HepG2 (cell line): Measurements from ENCODE around the gene ENO1. TPM values are rescaled to one million over a fixed set of nuclear protein-coding genes. Genes with fewer than 3 reads are reported as not detected.

Source experiments
- GABPA ChIP-seq, 2 experiments: IDR thresholded peaks; 2 replicates each; pipeline ENCODE4 v1.6.1; 2011 to 2016; ENCODE audit warnings: low read depth in 2 of 2, low read length in 1 of 2, missing biosample characterization in 1 of 2, missing genetic modification characterization in 1 of 2
- KDM5B ChIP-seq: sonication (generic); formaldehyde crosslinking; IDR thresholded peaks from 2 replicates; pipeline ENCODE4 v1.4.0; 2020; ENCODE audit warnings: missing genetic modification reagents, mild to moderate bottlenecking, borderline replicate concordance
- KDM6A ChIP-seq: IDR thresholded peaks from 2 replicates; pipeline ENCODE4 v1.6.1; 2016; ENCODE audit warnings: low read depth
- NFIB ChIP-seq: sonication (generic); formaldehyde crosslinking; IDR thresholded peaks from 2 replicates; pipeline ENCODE4 v1.9.0; 2021; ENCODE audit warnings: missing genetic modification reagents, mild to moderate bottlenecking, borderline replicate concordance
- POLR2A ChIP-seq, 2 experiments: IDR thresholded peaks; 2 replicates each; pipeline ENCODE4 v1.6.1; 2011; ENCODE audit warnings: low read depth in 2 of 2, low read length in 2 of 2, mild to moderate bottlenecking in 1 of 2, moderate library complexity in 1 of 2; ENCODE audit not compliant: insufficient read depth in 1 of 2
- SNRNP70 ChIP-seq: fragments of 200-400 bp; formaldehyde crosslinking; IDR thresholded peaks from 2 replicates; pipeline ENCODE4 v1.6.1; 2017; ENCODE audit warnings: mild to moderate bottlenecking, low read depth, low read length, moderate library complexity
- TAF1 ChIP-seq: sonication (generic); formaldehyde crosslinking; IDR thresholded peaks from 2 replicates; pipeline ENCODE4 v1.4.0; 2020; ENCODE audit warnings: missing genetic modification reagents
- TBX3 ChIP-seq: fragments of 450-650 bp; IDR thresholded peaks from 2 replicates; pipeline ENCODE4 v1.6.1; 2017; ENCODE audit warnings: antibody characterized with exemption, mild to moderate bottlenecking, inconsistent platforms, borderline replicate concordance
- TGIF2 ChIP-seq: IDR thresholded peaks from 2 replicates; pipeline ENCODE4 v1.6.1; 2016; ENCODE audit warnings: control low read depth, missing compliant biosample characterization
- TRIM24 ChIP-seq: sonication (generic); formaldehyde crosslinking; IDR thresholded peaks from 2 replicates; pipeline ENCODE4 v1.8.0; 2022; ENCODE audit warnings: mild to moderate bottlenecking, missing genetic modification reagents
- ZBTB21 ChIP-seq: sonication (generic); formaldehyde crosslinking; IDR thresholded peaks from 2 replicates; pipeline ENCODE4 v1.4.0; 2020; ENCODE audit warnings: missing genetic modification reagents
- ZBTB38 ChIP-seq: sonication (generic); formaldehyde crosslinking; IDR thresholded peaks from 2 replicates; pipeline ENCODE4 v1.5.1; 2020; ENCODE audit warnings: mild to moderate bottlenecking, missing genetic modification reagents
- ZFP62 ChIP-seq: sonication (generic); formaldehyde crosslinking; IDR thresholded peaks from 2 replicates; pipeline ENCODE4 v1.4.0; 2020; ENCODE audit warnings: missing genetic modification reagents
- ZKSCAN1 ChIP-seq: fragments of 150-350 bp; IDR thresholded peaks from 2 replicates; pipeline ENCODE4 v1.6.1; 2014; ENCODE audit warnings: low read length
- ZNF121 ChIP-seq: sonication (generic); formaldehyde crosslinking; IDR thresholded peaks from 2 replicates; pipeline ENCODE4 v1.5.0; 2020; ENCODE audit warnings: mild to moderate bottlenecking, missing genetic modification reagents
- ZNF292 ChIP-seq: sonication (generic); formaldehyde crosslinking; IDR thresholded peaks from 2 replicates; pipeline ENCODE4 v1.8.1; 2022; ENCODE audit warnings: mild to moderate bottlenecking, low read depth, missing genetic modification reagents, borderline replicate concordance
- ZNF619 ChIP-seq: sonication (generic); formaldehyde crosslinking; IDR thresholded peaks from 2 replicates; pipeline ENCODE4 v1.4.0; 2020; ENCODE audit warnings: mild to moderate bottlenecking, missing genetic modification reagents
- ZNF782 ChIP-seq: sonication (generic); formaldehyde crosslinking; IDR thresholded peaks from 2 replicates; pipeline ENCODE4 v1.4.0; 2020; ENCODE audit warnings: missing genetic modification reagents, mild to moderate bottlenecking, borderline replicate concordance
- polyA plus RNA-seq, 8 experiments: library from polyadenylated mRNA; depleted of rRNA in 3 of 8; stranded (reverse) in 7 of 8; unstranded in 1 of 8; fragments of >200 nt; fragmentation: Illumina TruSeq in 4 of 8; extraction: Trizol in 4 of 8; gene quantifications; 2 replicates each; pipeline versions ENCODE4 v1.2.1 to v1.2.3, GENCODE V29; 2011 to 2016; ENCODE audit warnings: low read depth in 4 of 8, missing spikeins in 1 of 8, mixed read lengths in 1 of 8; ENCODE audit not compliant: insufficient read depth in 1 of 8
- total RNA-seq, 5 experiments: library from RNA; depleted of rRNA; stranded (reverse); fragments of >200 nt; fragmentation: Illumina TruSeq; extraction: Trizol; gene quantifications; 2 replicates each; pipeline ENCODE4 v1.2.3, GENCODE V29; 2016; ENCODE audit warnings: low read depth in 1 of 5
- TF ChIP-seq, protein P1 (sequence below): sonication (generic); formaldehyde crosslinking; IDR thresholded peaks from 2 replicates; pipeline ENCODE4 v1.4.0; 2020; ENCODE audit warnings: low read depth, mild to moderate bottlenecking, missing genetic modification reagents
- TF ChIP-seq, protein P2 (sequence below): sonication (generic); formaldehyde crosslinking; IDR thresholded peaks from 2 replicates; pipeline ENCODE4 v1.4.0; 2020; ENCODE audit warnings: missing genetic modification reagents, borderline replicate concordance
- TF ChIP-seq, protein P3 (sequence below): sonication (generic); formaldehyde crosslinking; IDR thresholded peaks from 2 replicates; pipeline ENCODE4 v1.4.0; 2020; ENCODE audit warnings: mild to moderate bottlenecking, low read depth, missing genetic modification reagents

ENO1 gene
- total and polyA plus RNA-seq, 2 of the 13 experiments (the other 11 are each of a cell fraction or from before 2014, with no cell fraction given) = 1,559 to 3,103 TPM

DNA sequence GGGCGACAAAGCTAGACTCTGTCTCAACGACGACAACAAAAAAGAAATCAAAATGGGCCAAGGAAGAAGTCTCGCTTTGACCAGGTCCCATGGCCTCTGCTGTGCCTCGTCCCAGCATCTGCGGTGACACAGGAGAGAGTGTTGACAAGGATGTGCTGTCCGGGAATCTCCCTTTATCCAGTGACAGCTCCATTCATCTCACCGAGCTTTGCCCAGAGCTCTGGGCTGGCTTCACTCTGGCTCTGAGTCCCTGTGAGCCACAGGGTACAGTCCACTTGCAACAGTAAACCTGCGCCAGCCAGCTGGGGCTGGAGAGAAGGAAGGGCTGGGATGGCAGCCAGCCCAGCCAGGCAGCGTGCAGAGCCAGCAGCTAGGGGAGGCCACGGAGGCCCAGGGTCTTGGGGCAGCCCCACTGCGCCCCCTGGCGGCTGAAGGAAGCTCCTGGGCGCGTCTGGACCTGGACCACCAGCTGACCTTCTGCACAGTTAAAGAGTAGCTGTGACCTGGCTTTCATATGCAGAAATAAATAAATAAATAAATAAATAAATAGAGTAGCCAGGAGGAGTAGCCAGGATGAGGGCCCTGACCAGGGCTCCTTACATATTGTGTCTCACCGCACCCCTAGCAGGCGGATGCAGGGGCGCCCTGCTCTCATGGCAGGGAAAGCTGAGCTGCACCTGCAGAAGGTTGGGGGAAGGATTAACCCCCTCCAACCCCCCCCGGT is 29.7 kb downstream of the ENO1 start (continued):
- TF ChIP-seq ZKSCAN1 = no peak
- 0 out of 4 replicates have a peak, but pooled peaks of 1 of the 2 experiments have one; percentile 16 for TF ChIP-seq POLR2A (IDR thresholded peaks at IDR 0.05; ENCODE audit: insufficient read depth in 1 of 2, low read depth in 2 of 2, low read length in 2 of 2)
- TF ChIP-seq ZNF619 (CRISPR knock-in tag) = no peak
- TF ChIP-seq NFIB = no peak
- TF ChIP-seq ZNF782 (CRISPR knock-in tag) = no peak
- TF ChIP-seq GABPA (IDR thresholded peaks at IDR 0.05; ENCODE audit: low read depth, low read length) = no peak
- TF ChIP-seq GABPA (CRISPR knock-in tag; IDR thresholded peaks at IDR 0.05; ENCODE audit: low read depth) = 0 out of 2 replicates have a peak, but pooled peaks have one; percentile 5
- TF ChIP-seq ZNF121 (CRISPR knock-in tag) = peak; percentile 42; the same call in 1 of the 2 replicates
- TF ChIP-seq, protein P1, sequence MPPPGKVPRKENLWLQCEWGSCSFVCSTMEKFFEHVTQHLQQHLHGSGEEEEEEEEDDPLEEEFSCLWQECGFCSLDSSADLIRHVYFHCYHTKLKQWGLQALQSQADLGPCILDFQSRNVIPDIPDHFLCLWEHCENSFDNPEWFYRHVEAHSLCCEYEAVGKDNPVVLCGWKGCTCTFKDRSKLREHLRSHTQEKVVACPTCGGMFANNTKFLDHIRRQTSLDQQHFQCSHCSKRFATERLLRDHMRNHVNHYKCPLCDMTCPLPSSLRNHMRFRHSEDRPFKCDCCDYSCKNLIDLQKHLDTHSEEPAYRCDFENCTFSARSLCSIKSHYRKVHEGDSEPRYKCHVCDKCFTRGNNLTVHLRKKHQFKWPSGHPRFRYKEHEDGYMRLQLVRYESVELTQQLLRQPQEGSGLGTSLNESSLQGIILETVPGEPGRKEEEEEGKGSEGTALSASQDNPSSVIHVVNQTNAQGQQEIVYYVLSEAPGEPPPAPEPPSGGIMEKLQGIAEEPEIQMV = no peak
- peak; percentile 98 for TF ChIP-seq ZNF292 (CRISPR knock-in tag)
- TF ChIP-seq ZBTB38 (CRISPR knock-in tag) = peak; percentile 58
- peak; percentile 44; the same call in 1 of the 2 replicates for TF ChIP-seq KDM5B (CRISPR knock-in tag)
- no peak for TF ChIP-seq ZBTB21 (CRISPR knock-in tag)
- TF ChIP-seq TGIF2 (CRISPR knock-in tag) = no peak
- 0 out of 2 replicates have a peak, but pooled peaks have one; percentile 18 for TF ChIP-seq KDM6A (CRISPR knock-in tag)
- TF ChIP-seq TBX3 = no peak
- no peak for TF ChIP-seq ZFP62
- TF ChIP-seq, protein P2, sequence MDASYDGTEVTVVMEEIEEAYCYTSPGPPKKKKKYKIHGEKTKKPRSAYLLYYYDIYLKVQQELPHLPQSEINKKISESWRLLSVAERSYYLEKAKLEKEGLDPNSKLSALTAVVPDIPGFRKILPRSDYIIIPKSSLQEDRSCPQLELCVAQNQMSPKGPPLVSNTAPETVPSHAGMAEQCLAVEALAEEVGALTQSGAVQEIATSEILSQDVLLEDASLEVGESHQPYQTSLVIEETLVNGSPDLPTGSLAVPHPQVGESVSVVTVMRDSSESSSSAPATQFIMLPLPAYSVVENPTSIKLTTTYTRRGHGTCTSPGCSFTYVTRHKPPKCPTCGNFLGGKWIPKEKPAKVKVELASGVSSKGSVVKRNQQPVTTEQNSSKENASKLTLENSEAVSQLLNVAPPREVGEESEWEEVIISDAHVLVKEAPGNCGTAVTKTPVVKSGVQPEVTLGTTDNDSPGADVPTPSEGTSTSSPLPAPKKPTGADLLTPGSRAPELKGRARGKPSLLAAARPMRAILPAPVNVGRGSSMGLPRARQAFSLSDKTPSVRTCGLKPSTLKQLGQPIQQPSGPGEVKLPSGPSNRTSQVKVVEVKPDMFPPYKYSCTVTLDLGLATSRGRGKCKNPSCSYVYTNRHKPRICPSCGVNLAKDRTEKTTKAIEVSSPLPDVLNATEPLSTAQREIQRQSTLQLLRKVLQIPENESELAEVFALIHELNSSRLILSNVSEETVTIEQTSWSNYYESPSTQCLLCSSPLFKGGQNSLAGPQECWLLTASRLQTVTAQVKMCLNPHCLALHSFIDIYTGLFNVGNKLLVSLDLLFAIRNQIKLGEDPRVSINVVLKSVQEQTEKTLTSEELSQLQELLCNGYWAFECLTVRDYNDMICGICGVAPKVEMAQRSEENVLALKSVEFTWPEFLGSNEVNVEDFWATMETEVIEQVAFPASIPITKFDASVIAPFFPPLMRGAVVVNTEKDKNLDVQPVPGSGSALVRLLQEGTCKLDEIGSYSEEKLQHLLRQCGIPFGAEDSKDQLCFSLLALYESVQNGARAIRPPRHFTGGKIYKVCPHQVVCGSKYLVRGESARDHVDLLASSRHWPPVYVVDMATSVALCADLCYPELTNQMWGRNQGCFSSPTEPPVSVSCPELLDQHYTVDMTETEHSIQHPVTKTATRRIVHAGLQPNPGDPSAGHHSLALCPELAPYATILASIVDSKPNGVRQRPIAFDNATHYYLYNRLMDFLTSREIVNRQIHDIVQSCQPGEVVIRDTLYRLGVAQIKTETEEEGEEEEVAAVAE (CRISPR knock-in tag) = no peak
- no peak; the same call in 1 of the 2 replicates for TF ChIP-seq TAF1 (CRISPR knock-in tag)
- TF ChIP-seq TRIM24 (CRISPR knock-in tag) = no peak
- TF ChIP-seq, protein P3, sequence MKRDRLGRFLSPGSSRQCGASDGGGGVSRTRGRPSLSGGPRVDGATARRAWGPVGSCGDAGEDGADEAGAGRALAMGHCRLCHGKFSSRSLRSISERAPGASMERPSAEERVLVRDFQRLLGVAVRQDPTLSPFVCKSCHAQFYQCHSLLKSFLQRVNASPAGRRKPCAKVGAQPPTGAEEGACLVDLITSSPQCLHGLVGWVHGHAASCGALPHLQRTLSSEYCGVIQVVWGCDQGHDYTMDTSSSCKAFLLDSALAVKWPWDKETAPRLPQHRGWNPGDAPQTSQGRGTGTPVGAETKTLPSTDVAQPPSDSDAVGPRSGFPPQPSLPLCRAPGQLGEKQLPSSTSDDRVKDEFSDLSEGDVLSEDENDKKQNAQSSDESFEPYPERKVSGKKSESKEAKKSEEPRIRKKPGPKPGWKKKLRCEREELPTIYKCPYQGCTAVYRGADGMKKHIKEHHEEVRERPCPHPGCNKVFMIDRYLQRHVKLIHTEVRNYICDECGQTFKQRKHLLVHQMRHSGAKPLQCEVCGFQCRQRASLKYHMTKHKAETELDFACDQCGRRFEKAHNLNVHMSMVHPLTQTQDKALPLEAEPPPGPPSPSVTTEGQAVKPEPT (CRISPR knock-in tag) = no peak
- TF ChIP-seq SNRNP70 = no peak
